Bronchial epithelial cell (primary cell): ENCODE data around the gene NTM. TPM values are rescaled to one million over a fixed set of nuclear protein-coding genes. Genes with fewer than 3 reads are reported as not detected.

Experiments
- DNase-seq: peaks from one replicate; pipeline ENCODE4 v3.0.0-alpha.2; 2010; ENCODE audit warnings: low read depth
- FAIRE-seq: peaks from 2 replicates; lab custom pipeline; 2011; peaks lifted over from hg19 to GRCh38; lab: Jason Lieb, UNC
- H3K27me3 ChIP-seq: 2 replicates; pipeline ENCODE4 v1.5.1; 2011; ENCODE audit warnings: low read length; ENCODE audit not compliant: control insufficient read depth, insufficient read depth
- H3K36me3 ChIP-seq: 2 replicates; pipeline ENCODE4 v1.5.1; 2011; ENCODE audit warnings: low read length; ENCODE audit not compliant: control insufficient read depth, insufficient read depth
- H3K4me3 ChIP-seq: 2 replicates; pipeline ENCODE4 v1.5.1; 2011; ENCODE audit warnings: mild to moderate bottlenecking, low read depth, low read length, control low read depth
- CTCF ChIP-seq: IDR thresholded peaks from 2 replicates; pipeline ENCODE4 v1.5.1; 2011; ENCODE audit warnings: mild to moderate bottlenecking, moderate library complexity, low read length, control low read depth, inconsistent platforms; ENCODE audit not compliant: insufficient read depth, severe bottlenecking
- total RNA-seq: library from RNA; depleted of rRNA; stranded (reverse); fragments of >200 nt; gene quantifications from 2 replicates; pipeline ENCODE4 v1.2.1, GENCODE V29; 2014

NTM gene
- total RNA-seq, 1 donor from 2014 or later = 4.2 TPM

- H3K27me3 ChIP-seq = no peaks in the 10 kb centered on the region
- DNase-seq = no peak
- no peak for TF ChIP-seq CTCF
- H3K4me3 ChIP-seq = no peak overlapping the region
- no peak for FAIRE-seq
- no peaks in the 10 kb centered on the region for H3K36me3 ChIP-seq
These were observed 554.2 kb downstream of the NTM start for GRCh38 chr11:131924457-131925201.

GRCh38 chr11:131925829-131926228 is 555.4 kb downstream of the NTM start:
- no peak for TF ChIP-seq CTCF
- FAIRE-seq (no peak), DNase-seq (no peak)
- Histone ChIP-seq H3K4me3 (no peak overlapping the region), H3K36me3 (no peaks in the 10 kb centered on the region), H3K27me3 (no peaks in the 10 kb centered on the region)

GRCh38 chr11:131928992-131929391 is 558.6 kb downstream of the NTM start:
- H3K36me3 ChIP-seq = no peaks in the 10 kb centered on the region
- DNase-seq (no peak), FAIRE-seq (no peak)
- no peaks in the 10 kb centered on the region for H3K27me3 ChIP-seq
- H3K4me3 ChIP-seq = no peak overlapping the region
- TF ChIP-seq CTCF = no peak

GRCh38 chr11:131932584-131933325 is 562.3 kb downstream of the NTM start:
- no peak for DNase-seq
- no peaks in the 10 kb centered on the region for H3K36me3 ChIP-seq
- H3K4me3 ChIP-seq = no peak overlapping the region
- no peak for FAIRE-seq
- no peaks in the 10 kb centered on the region for H3K27me3 ChIP-seq
- TF ChIP-seq CTCF = no peak

- no peaks in the 10 kb centered on the region for H3K27me3 ChIP-seq
- no peak overlapping the region for H3K4me3 ChIP-seq
- DNase-seq (no peak), FAIRE-seq (no peak)
- H3K36me3 ChIP-seq = no peaks in the 10 kb centered on the region
- TF ChIP-seq CTCF = no peak
These were observed 563.6 kb downstream of the NTM start for GRCh38 chr11:131934006-131934405.
